ENCODE measurements around the gene NOX4.

- TF ChIP-seq CTCF (IDR thresholded peaks at IDR 0.05) (no peak), EZH2 (IDR thresholded peaks at IDR 0.05) (no peak)
Measured at GRCh38 chr11:89420981-89421380, 70.2 kb downstream of the NOX4 start.

All from neural progenitor cell (in vitro differentiated cells).